Measurements from ENCODE around the gene CD109. TPM values are rescaled to one million over a fixed set of nuclear protein-coding genes. Genes with fewer than 3 reads are reported as not detected.

Gene CD109
- total and polyA plus RNA-seq, 2 of the 8 experiments (the other 6 are each of a cell fraction or from before 2014, with no cell fraction given): 1.4 to 5.3 TPM

- TF ChIP-seq CHD7 (IDR thresholded peaks at IDR 0.05; ENCODE audit: insufficient replicate concordance, low read length) (no peak), POU5F1 (IDR thresholded peaks at IDR 0.05; ENCODE audit: low read depth, low read length) (no peak), HDAC2 (IDR thresholded peaks at IDR 0.05; ENCODE audit: borderline replicate concordance in 1 of 2, low read depth in 2 of 2, low read length in 2 of 2) (no peak)
Observed at GRCh38 chr6:73702444-73702843, 6.4 kb downstream of the CD109 start (continued).

Measured in H1 (cell line).